A549 treated with RU486 at 1 μM for 4 hours (cell line): ENCODE measurements around the gene CCDC17. TPM values are rescaled to one million over a fixed set of nuclear protein-coding genes. Genes with fewer than 3 reads are reported as not detected.

Experiments used
- total RNA-seq: library from RNA; stranded (reverse); fragments of 200-300 nt; extraction: Qiagen RNA extraction; gene quantifications from 5 replicates; pipeline ENCODE4 v1.2.3, GENCODE V29; 2022; ENCODE audit warnings: low read depth

CCDC17 gene
- 0.15 to 0.54 TPM (median 0.32 TPM) in 5 replicates for total RNA-seq

GRCh38 chr1:45623972-45624371 is at the start of gene CCDC17:
TSS of gene CCDC17 (minus strand) at chr1:45624054. CDS start at chr1:45623909, 145 bp downstream.

DNA sequence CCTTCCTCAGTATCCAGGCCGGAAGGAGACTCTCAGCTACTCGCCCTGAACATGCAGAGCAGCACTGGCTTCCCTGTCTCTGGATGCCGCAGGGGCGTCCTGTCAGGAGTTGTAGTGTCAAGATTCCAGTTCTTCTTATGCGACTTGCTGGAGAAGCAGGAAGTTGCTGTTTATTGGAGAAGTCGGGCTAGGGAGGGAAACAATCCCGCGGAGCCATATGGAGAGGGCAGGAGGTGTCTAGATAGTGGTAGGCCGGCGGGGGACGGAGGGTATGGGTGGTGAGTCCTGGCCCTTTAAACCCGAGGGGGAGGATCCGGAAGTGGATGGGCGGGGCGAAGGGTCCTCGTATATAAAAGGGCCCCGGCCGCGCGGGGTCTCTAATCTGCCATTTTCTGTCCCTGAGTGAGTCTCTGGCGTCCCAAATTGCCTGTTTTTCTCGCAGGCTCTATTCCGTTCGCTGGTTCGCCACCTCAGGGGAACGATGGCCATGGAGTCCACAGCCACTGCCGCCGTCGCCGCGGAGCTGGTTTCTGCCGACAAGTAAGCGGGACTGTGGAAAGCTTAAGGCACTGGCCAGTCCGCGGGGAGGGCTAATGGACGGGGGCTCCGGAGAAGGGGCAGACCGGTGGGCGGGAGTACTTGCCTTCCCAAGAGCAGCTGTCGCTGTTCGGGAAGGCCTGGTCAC is 40.0 kb downstream of the CCDC17 start, which contains the start of gene NASP:
Gene NASP, plus strand, starts transcription at position 376 of the 685 bp plus-strand sequence. Its CDS starts 106 bp downstream, at position 482.

Other genes with a start within 250 kb of the CCDC17 start
- 0.24 to 0.43 TPM (median 0.33 TPM) in 5 replicates for gene TESK2, start 132.9 kb downstream of the CCDC17 start, total RNA-seq
- gene CCDC163, start 124.0 kb downstream of the CCDC17 start, total RNA-seq = 1.2 to 1.9 TPM (median 1.6 TPM) in 5 replicates
- 1.8 to 2.2 TPM (median 2.1 TPM) in 5 replicates for gene MMACHC, start 123.8 kb downstream of the CCDC17 start, total RNA-seq
- 2,055 to 2,382 TPM (median 2,124 TPM) in 5 replicates for gene PRDX1, start 102.2 kb downstream of the CCDC17 start, total RNA-seq
- gene AKR1A1, start 73.2 kb downstream of the CCDC17 start, total RNA-seq = 77.8 to 84.9 TPM (median 79.2 TPM) in 5 replicates
- 115 to 165 TPM (median 133 TPM) in 5 replicates for gene NASP, start 40.0 kb downstream of the CCDC17 start, total RNA-seq
- gene GPBP1L1, start 62.5 kb upstream of the CCDC17 start, total RNA-seq = 32.5 to 42.1 TPM (median 36.3 TPM) in 5 replicates
- gene TMEM69, start 64.1 kb upstream of the CCDC17 start, total RNA-seq = 16.2 to 24.0 TPM (median 20.1 TPM) in 5 replicates
- 3.2 to 4.8 TPM (median 4.3 TPM) in 5 replicates for gene IPP, start 126.6 kb upstream of the CCDC17 start, total RNA-seq
- gene MAST2, start 179.6 kb upstream of the CCDC17 start, total RNA-seq = 16.8 to 22.4 TPM (median 19.8 TPM) in 5 replicates